ENCODE results near the gene UNC13C. TPM values are rescaled to one million over a fixed set of nuclear protein-coding genes. Genes with fewer than 3 reads are reported as not detected.

Gene UNC13C
- polyA plus RNA-seq, 1 donor from 2014 or later, result 4.0 TPM

DNA sequence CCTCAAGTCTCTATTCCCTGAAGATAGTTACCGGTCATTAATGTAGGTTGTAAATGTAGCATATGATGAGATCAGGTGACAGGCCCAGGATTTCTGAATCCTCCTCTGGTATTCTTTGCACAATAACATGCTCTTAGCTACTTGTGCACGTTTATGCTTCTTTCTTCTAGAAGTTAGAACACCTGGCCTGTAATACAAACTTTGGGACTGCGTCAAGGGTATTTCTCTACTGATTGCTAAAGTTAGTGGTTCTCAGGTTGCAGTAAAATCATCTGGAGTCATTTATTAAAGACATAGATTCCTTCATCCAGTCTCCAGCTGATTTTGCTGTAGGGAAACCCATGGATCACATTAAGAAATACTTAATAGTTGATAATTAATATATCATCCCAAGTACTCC lies 48.0 kb downstream of the UNC13C start:
- Histone ChIP-seq H3K9ac (ENCODE audit: low read length) (no peak overlapping the region), H3K4me2 (ENCODE audit: low read length) (no peak overlapping the region), H3K36me3 (ENCODE audit: insufficient read depth, low read length) (no peaks in the 10 kb centered on the region), H4K20me1 (ENCODE audit: insufficient read depth) (no peaks in the 10 kb centered on the region), H3F3A (ENCODE audit: insufficient read depth, low read length, poor library complexity, severe bottlenecking) (no peaks in the 10 kb centered on the region), H3K79me2 (replicated peaks; ENCODE audit: insufficient read depth, low read length) (no peaks in the 10 kb centered on the region), H3K27me3 (ENCODE audit: insufficient read depth, low read depth, low read length) (no peaks in the 10 kb centered on the region), H3K4me3 (ENCODE audit: low read length) (no peak overlapping the region), H3K27ac (ENCODE audit: low read length) (no peak overlapping the region), H3K9me2 (ENCODE audit: insufficient read depth, low read length) (no peaks in the 10 kb centered on the region), H2AFZ (ENCODE audit: low read depth, low read length) (no peak overlapping the region), H3K9me3 (ENCODE audit: low read length) (no peaks in the 10 kb centered on the region)
- no peak for TF ChIP-seq EZH2 (IDR thresholded peaks at IDR 0.05; ENCODE audit: borderline replicate concordance, insufficient read depth, low read length, poor library complexity, severe bottlenecking)
- TF ChIP-seq MXI1 (conservative IDR thresholded peaks at IDR 0.05; ENCODE audit: poor library complexity, severe bottlenecking), result no peak
- TF ChIP-seq SMC3 (conservative IDR thresholded peaks at IDR 0.05; ENCODE audit: poor library complexity), result no peak
- TF ChIP-seq REST (IDR thresholded peaks at IDR 0.05; ENCODE audit: borderline replicate concordance), result no peak
- TF ChIP-seq EP300 (conservative IDR thresholded peaks at IDR 0.05; ENCODE audit: poor library complexity, severe bottlenecking), result no peak
- TF ChIP-seq RAD21 (conservative IDR thresholded peaks at IDR 0.05), result no peak
- no peak for TF ChIP-seq POLR2AphosphoS5 (IDR thresholded peaks at IDR 0.05)
- TF ChIP-seq, protein P1, sequence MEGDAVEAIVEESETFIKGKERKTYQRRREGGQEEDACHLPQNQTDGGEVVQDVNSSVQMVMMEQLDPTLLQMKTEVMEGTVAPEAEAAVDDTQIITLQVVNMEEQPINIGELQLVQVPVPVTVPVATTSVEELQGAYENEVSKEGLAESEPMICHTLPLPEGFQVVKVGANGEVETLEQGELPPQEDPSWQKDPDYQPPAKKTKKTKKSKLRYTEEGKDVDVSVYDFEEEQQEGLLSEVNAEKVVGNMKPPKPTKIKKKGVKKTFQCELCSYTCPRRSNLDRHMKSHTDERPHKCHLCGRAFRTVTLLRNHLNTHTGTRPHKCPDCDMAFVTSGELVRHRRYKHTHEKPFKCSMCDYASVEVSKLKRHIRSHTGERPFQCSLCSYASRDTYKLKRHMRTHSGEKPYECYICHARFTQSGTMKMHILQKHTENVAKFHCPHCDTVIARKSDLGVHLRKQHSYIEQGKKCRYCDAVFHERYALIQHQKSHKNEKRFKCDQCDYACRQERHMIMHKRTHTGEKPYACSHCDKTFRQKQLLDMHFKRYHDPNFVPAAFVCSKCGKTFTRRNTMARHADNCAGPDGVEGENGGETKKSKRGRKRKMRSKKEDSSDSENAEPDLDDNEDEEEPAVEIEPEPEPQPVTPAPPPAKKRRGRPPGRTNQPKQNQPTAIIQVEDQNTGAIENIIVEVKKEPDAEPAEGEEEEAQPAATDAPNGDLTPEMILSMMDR (IDR thresholded peaks at IDR 0.05; ENCODE audit: poor library complexity, severe bottlenecking), result no peak
- no peak for TF ChIP-seq TAF1 (IDR thresholded peaks at IDR 0.05; ENCODE audit: low read depth)

GRCh38 chr15:54026891-54027290 lies 48.6 kb downstream of the UNC13C start:
- no peak overlapping the region for H3K27ac ChIP-seq (ENCODE audit: low read length)
- H3K4me2 ChIP-seq (ENCODE audit: low read length), result no peak overlapping the region
- no peak overlapping the region for H3K4me3 ChIP-seq (ENCODE audit: low read length)
- H3K9ac ChIP-seq (ENCODE audit: low read length), result no peak overlapping the region
- no peaks in the 10 kb centered on the region for H3K9me2 ChIP-seq (ENCODE audit: insufficient read depth, low read length)
- H2AFZ ChIP-seq (ENCODE audit: low read depth, low read length), result no peak overlapping the region
- TF ChIP-seq MXI1 (conservative IDR thresholded peaks at IDR 0.05; ENCODE audit: poor library complexity, severe bottlenecking) (no peak), EP300 (conservative IDR thresholded peaks at IDR 0.05; ENCODE audit: poor library complexity, severe bottlenecking) (no peak), EZH2 (IDR thresholded peaks at IDR 0.05; ENCODE audit: borderline replicate concordance, insufficient read depth, low read length, poor library complexity, severe bottlenecking) (no peak), RAD21 (conservative IDR thresholded peaks at IDR 0.05) (no peak), POLR2AphosphoS5 (IDR thresholded peaks at IDR 0.05) (no peak), TAF1 (IDR thresholded peaks at IDR 0.05; ENCODE audit: low read depth) (no peak), REST (IDR thresholded peaks at IDR 0.05; ENCODE audit: borderline replicate concordance) (no peak), SMC3 (conservative IDR thresholded peaks at IDR 0.05; ENCODE audit: poor library complexity) (no peak)
- TF ChIP-seq, protein P1 (IDR thresholded peaks at IDR 0.05; ENCODE audit: poor library complexity, severe bottlenecking), result no peak
- no peaks in the 10 kb centered on the region for H3K79me2 ChIP-seq (replicated peaks; ENCODE audit: insufficient read depth, low read length)
- H4K20me1 ChIP-seq (ENCODE audit: insufficient read depth), result no peaks in the 10 kb centered on the region
- H3K9me3 ChIP-seq (ENCODE audit: low read length), result no peaks in the 10 kb centered on the region
- no peaks in the 10 kb centered on the region for H3K27me3 ChIP-seq (ENCODE audit: insufficient read depth, low read depth, low read length)
- H3F3A ChIP-seq (ENCODE audit: insufficient read depth, low read length, poor library complexity, severe bottlenecking), result no peaks in the 10 kb centered on the region
- no peaks in the 10 kb centered on the region for H3K36me3 ChIP-seq (ENCODE audit: insufficient read depth, low read length)

Data from neural cell (in vitro differentiated cells).